Measurements from ENCODE around the gene B3GNT8. TPM values are rescaled to one million over a fixed set of nuclear protein-coding genes. Genes with fewer than 3 reads are reported as not detected.

B3GNT8 gene
- total and polyA plus RNA-seq, 2 of the 4 experiments (the other 2 are of a cell fraction), result 0.36 TPM

DNA sequence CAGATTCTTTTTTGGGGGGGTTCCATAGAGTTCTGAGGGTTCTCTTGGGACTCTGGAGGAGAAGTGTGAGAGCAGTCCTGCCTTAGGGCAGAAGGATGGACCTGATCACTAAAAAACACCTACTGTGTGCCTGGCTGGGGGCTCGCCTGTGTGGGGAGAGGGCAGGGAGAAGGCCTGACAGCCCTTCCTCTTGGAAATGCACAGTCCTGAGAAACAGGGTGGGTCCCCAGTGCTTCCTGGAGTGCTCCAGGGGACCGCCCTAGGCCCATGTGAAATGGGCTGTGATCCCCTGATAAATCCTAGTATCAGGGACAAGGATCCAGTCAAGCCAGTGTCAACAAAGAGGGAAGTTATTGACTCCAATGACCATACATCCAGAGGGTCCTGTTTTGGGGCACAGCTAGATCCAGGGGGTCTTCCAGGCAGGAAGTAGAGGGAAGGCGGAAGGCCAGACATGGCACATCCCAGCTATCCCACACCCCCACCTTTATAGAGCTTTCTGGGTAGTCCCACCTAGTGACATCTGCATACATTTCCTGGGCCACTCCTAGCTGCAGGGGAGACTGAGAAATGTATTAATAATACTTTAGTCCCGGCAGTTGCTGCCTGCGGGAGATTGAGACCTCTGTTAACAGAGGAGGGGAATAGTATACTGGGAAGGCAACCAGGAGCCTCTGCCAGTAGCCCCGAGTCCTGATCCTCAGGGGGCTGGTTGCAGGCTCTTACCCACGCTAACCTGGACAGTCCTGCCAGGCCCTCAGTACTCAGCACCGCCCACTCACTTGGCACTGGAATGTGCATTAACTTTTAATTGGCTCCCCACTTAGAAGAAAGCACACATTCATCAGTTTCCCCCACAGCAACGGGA lies 15.8 kb downstream of the B3GNT8 start:
- Histone ChIP-seq H3K9me3 (ENCODE audit: control insufficient read depth, insufficient read depth, low read length) (no peaks in the 10 kb centered on the region), H2AK5ac (ENCODE audit: low read depth, low read length) (no peak overlapping the region), H2BK5ac (ENCODE audit: low read depth, low read length, poor library complexity, severe bottlenecking) (no peak overlapping the region), H3K18ac (ENCODE audit: low read depth, low read length) (no peak overlapping the region), H2BK120ac (ENCODE audit: low read depth, low read length) (no peak overlapping the region), H3K4ac (ENCODE audit: low read depth, low read length) (no peak overlapping the region), H3K79me1 (ENCODE audit: low read depth in 1 of 2, low read length in 2 of 2) (no peaks in the 10 kb centered on the region; a peak in 1 of 4 replicates), H3K4me2 (ENCODE audit: low read depth, low read length) (no peak overlapping the region), H4K8ac (ENCODE audit: low read depth in 2 of 2, low read length in 2 of 2) (no peak overlapping the region), H4K20me1 (ENCODE audit: insufficient read depth, low read length) (no peaks in the 10 kb centered on the region), H3K4me1 (ENCODE audit: control insufficient read depth, insufficient read depth, low read length) (peaks cover 4% of the 10 kb centered on the region), H3K27ac (ENCODE audit: insufficient read depth, low read length) (no peak overlapping the region), H3K9ac (ENCODE audit: low read depth, low read length) (no peak overlapping the region), H2BK20ac (ENCODE audit: low read depth, low read length) (no peak overlapping the region), H3K23ac (ENCODE audit: low read depth, low read length) (no peak overlapping the region), H2AK9ac (replicated peaks; ENCODE audit: low read depth, low read length, poor library complexity) (no peak overlapping the region), H3K4me3 (ENCODE audit: insufficient read depth, low read depth, low read length) (no peak overlapping the region), H2AFZ (replicated peaks; ENCODE audit: low read length, poor library complexity) (no peak overlapping the region), H4K91ac (ENCODE audit: insufficient read depth, low read depth, low read length) (no peak overlapping the region), H3K56ac (ENCODE audit: extremely low read depth, insufficient read depth, low read length) (no peak overlapping the region), H4K5ac (ENCODE audit: low read depth, low read length) (no peak overlapping the region), H3K14ac (replicated peaks; ENCODE audit: low read depth, low read length) (no peak overlapping the region), H2BK15ac (ENCODE audit: low read depth, low read length) (no peak overlapping the region), H3K9me1 (ENCODE audit: insufficient read depth, low read length) (no peaks in the 10 kb centered on the region; the same call in 1 of the 2 replicates), H3K36me3 (ENCODE audit: control insufficient read depth, insufficient read depth, low read length) (peaks cover 38% of the 10 kb centered on the region), H3K27me3 (ENCODE audit: control insufficient read depth, insufficient read depth, low read length) (no peaks in the 10 kb centered on the region)
- POLR2A ChIA-PET (ENCODE audit: unreplicated experiment), result no interaction called here
- dilution Hi-C loops (cut with HindIII; ENCODE audit: low sequenced_read_pairs, unreplicated experiment), result no loop called here
- DNase-seq, result no peak
- 92% methylated on average over 2 of the region's 9 CpGs; no CpG with 5 or more reads in 1 of the 2 experiments for WGBS, 2 experiments (ENCODE audit: extremely low coverage in 2 of 2, insufficient read length in 1 of 2)
- intact Hi-C loops (cut with micrococcal nuclease), result no loop called here
- CTCF ChIA-PET, result no interaction called here
- ATAC-seq (ENCODE audit: low read depth), result no peak
- TF ChIP-seq, protein P1, sequence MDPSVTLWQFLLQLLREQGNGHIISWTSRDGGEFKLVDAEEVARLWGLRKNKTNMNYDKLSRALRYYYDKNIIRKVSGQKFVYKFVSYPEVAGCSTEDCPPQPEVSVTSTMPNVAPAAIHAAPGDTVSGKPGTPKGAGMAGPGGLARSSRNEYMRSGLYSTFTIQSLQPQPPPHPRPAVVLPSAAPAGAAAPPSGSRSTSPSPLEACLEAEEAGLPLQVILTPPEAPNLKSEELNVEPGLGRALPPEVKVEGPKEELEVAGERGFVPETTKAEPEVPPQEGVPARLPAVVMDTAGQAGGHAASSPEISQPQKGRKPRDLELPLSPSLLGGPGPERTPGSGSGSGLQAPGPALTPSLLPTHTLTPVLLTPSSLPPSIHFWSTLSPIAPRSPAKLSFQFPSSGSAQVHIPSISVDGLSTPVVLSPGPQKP (IDR thresholded peaks at IDR 0.05; ENCODE audit: borderline replicate concordance, low read depth, low read length), result no peak
- TF ChIP-seq CHD1 (IDR thresholded peaks at IDR 0.05; ENCODE audit: low read depth, low read length) (no peak), RCOR1 (IDR thresholded peaks at IDR 0.05; ENCODE audit: insufficient replicate concordance, low read length) (no peak), BHLHE40 (IDR thresholded peaks at IDR 0.05; ENCODE audit: low read depth, low read length) (no peak), POLR2A (IDR thresholded peaks at IDR 0.05; ENCODE audit: low read depth, low read length) (no peak)
- BruUV-seq (replicated peaks), result no TSS peak
- in situ Hi-C loops (cut with MboI; ENCODE audit: low sequenced_read_pairs), result no loop called here
